Calu3 (cell line): ENCODE results near the gene KCND1. TPM values are rescaled to one million over a fixed set of nuclear protein-coding genes. Genes with fewer than 3 reads are reported as not detected.

Experiments used
- BruUV-seq: library from RNA; stranded (reverse); fragments of 400-500 nt; replicated peaks from 2 replicates; lab custom pipeline; 2021; lab: Mats Ljungman, UMichigan
- CTCF ChIA-PET: fragments of 300-600 bp; sonication (Branson Sonifier 250); formaldehyde crosslinking; loops from one replicate; lab custom pipeline; 2022; ENCODE audit warnings: antibody characterized with exemption; lab: Charles Lee
- DNase-seq: peaks from one replicate; pipeline ENCODE4 v3.0.0; 2022
- H3K27ac Mint-ChIP-seq: one replicate; pipeline ENCODE4 v1.8.0; 2022; ENCODE audit warnings: mixed read lengths; ENCODE audit not compliant: unreplicated experiment
- H3K27me3 Mint-ChIP-seq: one replicate; pipeline ENCODE4 v1.8.0; 2022; ENCODE audit warnings: mixed read lengths; ENCODE audit not compliant: unreplicated experiment
- H3K36me3 Mint-ChIP-seq: one replicate; pipeline ENCODE4 v1.8.0; 2022; ENCODE audit warnings: mild to moderate bottlenecking, moderate library complexity, mixed read lengths; ENCODE audit not compliant: insufficient read depth, unreplicated experiment
- H3K4me1 Mint-ChIP-seq: one replicate; pipeline ENCODE4 v1.8.0; 2022; ENCODE audit warnings: mild to moderate bottlenecking, low read depth, mixed read lengths; ENCODE audit not compliant: unreplicated experiment
- H3K4me3 Mint-ChIP-seq: one replicate; pipeline ENCODE4 v1.8.0; 2022; ENCODE audit warnings: mild to moderate bottlenecking, low read depth, moderate library complexity, mixed read lengths; ENCODE audit not compliant: unreplicated experiment
- H3K9me3 Mint-ChIP-seq: one replicate; pipeline ENCODE4 v1.8.0; 2022; ENCODE audit warnings: low read depth, mixed read lengths; ENCODE audit not compliant: unreplicated experiment
- intact Hi-C: fragments of 100-400 bp; cut with micrococcal nuclease; formaldehyde crosslinking; loops from one replicate; pipeline ENCODE4 v1.10.0; 2022; ENCODE audit not compliant: unreplicated experiment
- total RNA-seq: library from RNA; stranded (reverse); gene quantifications from 2 replicates; pipeline ENCODE4 v1.2.3, GENCODE V29; 2022
- TF ChIP-seq, protein P1 (sequence below): fragments of 200-600 bp; IDR thresholded peaks from one replicate; pipeline ENCODE4 v1.8.0; 2022; ENCODE audit warnings: antibody characterized with exemption; ENCODE audit not compliant: unreplicated experiment

Gene KCND1
- total RNA-seq, 1 experiment from 2014 or later = 8.4 TPM

- H3K4me3 Mint-ChIP-seq = no peak overlapping the region
- BruUV-seq = no TSS peak
- intact Hi-C loops = loop anchor here (10.0 kb wide), 2 partner anchors 50 to 110 kb away; partner anchors contain the start of gene HDAC6
- no peaks in the 10 kb centered on the region for H3K9me3 Mint-ChIP-seq
- no peaks in the 10 kb centered on the region for H3K27me3 Mint-ChIP-seq
- H3K27ac Mint-ChIP-seq = no peak overlapping the region
- DNase-seq = no peak
- TF ChIP-seq, protein P1, sequence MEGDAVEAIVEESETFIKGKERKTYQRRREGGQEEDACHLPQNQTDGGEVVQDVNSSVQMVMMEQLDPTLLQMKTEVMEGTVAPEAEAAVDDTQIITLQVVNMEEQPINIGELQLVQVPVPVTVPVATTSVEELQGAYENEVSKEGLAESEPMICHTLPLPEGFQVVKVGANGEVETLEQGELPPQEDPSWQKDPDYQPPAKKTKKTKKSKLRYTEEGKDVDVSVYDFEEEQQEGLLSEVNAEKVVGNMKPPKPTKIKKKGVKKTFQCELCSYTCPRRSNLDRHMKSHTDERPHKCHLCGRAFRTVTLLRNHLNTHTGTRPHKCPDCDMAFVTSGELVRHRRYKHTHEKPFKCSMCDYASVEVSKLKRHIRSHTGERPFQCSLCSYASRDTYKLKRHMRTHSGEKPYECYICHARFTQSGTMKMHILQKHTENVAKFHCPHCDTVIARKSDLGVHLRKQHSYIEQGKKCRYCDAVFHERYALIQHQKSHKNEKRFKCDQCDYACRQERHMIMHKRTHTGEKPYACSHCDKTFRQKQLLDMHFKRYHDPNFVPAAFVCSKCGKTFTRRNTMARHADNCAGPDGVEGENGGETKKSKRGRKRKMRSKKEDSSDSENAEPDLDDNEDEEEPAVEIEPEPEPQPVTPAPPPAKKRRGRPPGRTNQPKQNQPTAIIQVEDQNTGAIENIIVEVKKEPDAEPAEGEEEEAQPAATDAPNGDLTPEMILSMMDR = no peak
- peaks cover 30% of the 10 kb centered on the region for H3K4me1 Mint-ChIP-seq
- H3K36me3 Mint-ChIP-seq = peaks cover 65% of the 10 kb centered on the region
- CTCF ChIA-PET = no interaction called here
Measured at GRCh38 chrX:48914593-48915493, 56.8 kb downstream of the KCND1 start.

DNA sequence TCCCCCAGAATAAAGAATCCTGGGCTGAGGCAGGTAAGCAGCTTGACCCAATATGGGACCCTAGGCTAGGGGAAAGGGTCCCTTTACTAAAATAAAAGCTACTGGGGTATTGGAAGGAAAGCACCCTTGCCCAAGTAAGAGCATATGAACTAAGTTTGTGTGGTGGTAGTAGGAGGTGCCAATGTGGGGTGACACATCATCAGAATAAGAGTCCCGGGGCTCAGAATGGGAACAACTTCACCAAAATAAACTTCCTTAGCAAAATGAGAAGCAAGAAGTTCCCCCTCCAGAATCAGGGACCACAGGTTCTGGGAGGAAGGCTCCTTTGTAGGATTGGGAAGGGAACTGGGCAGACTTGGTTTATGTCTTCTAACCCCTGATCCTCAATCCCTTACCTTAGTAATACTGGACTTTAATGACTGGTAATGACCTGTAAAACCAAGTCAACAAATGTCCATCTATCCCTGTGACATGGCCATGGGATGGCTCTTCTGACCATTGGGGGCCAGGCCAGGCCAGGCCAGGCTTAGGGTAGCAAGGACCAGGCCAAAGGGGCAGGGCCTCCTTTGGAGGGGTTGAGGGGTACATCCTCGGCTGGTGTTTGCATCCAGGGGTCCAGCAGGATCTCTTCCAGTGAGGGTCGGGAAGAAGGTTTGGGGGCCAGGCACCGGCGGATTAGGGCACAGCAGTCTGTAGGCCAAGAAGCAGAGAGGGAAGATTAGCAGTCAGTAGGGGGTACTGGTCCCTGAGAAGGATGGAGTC, 57.9 kb downstream of the KCND1 start:
- Mint-ChIP-seq H3K4me1 (peaks cover 25% of the 10 kb centered on the region), H3K9me3 (no peaks in the 10 kb centered on the region), H3K27me3 (no peaks in the 10 kb centered on the region), H3K36me3 (peaks cover 60% of the 10 kb centered on the region), H3K4me3 (no peak overlapping the region), H3K27ac (no peak overlapping the region)
- no TSS peak for BruUV-seq
- TF ChIP-seq, protein P1 = no peak
- no peak for DNase-seq
- CTCF ChIA-PET = interaction anchor here (0.7 kb wide), 2 partner anchors 15 to 799 kb away, joined by 3 to 5 read pairs; no protein-coding TSS in a partner anchor
- intact Hi-C loops = loop anchor here (10.0 kb wide), 2 partner anchors 49 to 109 kb away; partner anchors contain the start of gene HDAC6

- TF ChIP-seq, protein P1 = no peak
- no peaks in the 10 kb centered on the region for H3K9me3 Mint-ChIP-seq
- peaks cover 16% of the 10 kb centered on the region for H3K4me1 Mint-ChIP-seq
- CTCF ChIA-PET = interaction anchor here (0.6 to 1.2 kb wide), 5 partner anchors 14 to 255 kb away, joined by 3 to 4 read pairs (median 3); partner anchors contain the start of genes PCSK1N, PQBP1 and TIMM17B
- H3K27ac Mint-ChIP-seq = peak within 1 kb of the TSS; percentile 94
- intact Hi-C loops = loop anchor here (10.0 kb wide), 2 partner anchors 47 to 107 kb away; partner anchors contain the start of gene HDAC6
- no TSS peak for BruUV-seq
- H3K4me3 Mint-ChIP-seq = peak within 1 kb of the TSS; percentile 97
- DNase-seq = peak; percentile 87
- peaks cover 51% of the 10 kb centered on the region for H3K36me3 Mint-ChIP-seq
- H3K27me3 Mint-ChIP-seq = no peaks in the 10 kb centered on the region
Measured at GRCh38 chrX:48911412-48912182, 60.0 kb downstream of the KCND1 start, which contains the start of gene SLC35A2. Gene SLC35A2, minus strand, starts transcription at chrX:48911646. Its CDS starts 10 bp downstream, at chrX:48911636.

Other genes with a start within 250 kb of the KCND1 start
- gene GLOD5, start 210.1 kb downstream of the KCND1 start, total RNA-seq = not detected in 2 replicates
- not detected in 2 replicates for gene GATA1, start 185.3 kb downstream of the KCND1 start, total RNA-seq
- gene HDAC6, start 169.8 kb downstream of the KCND1 start, total RNA-seq = 68.1 and 78.7 TPM in 2 replicates
- gene ERAS, start 145.3 kb downstream of the KCND1 start, total RNA-seq = 0.47 and 0.49 TPM in 2 replicates
- gene PCSK1N, start 136.2 kb downstream of the KCND1 start, total RNA-seq = 53.3 and 70.5 TPM in 2 replicates
- gene TIMM17B, start 74.1 kb downstream of the KCND1 start, total RNA-seq = 86.1 and 96.8 TPM in 2 replicates
- gene PQBP1, start 73.9 kb downstream of the KCND1 start, total RNA-seq = 110 and 113 TPM in 2 replicates
- 68.1 and 81.0 TPM in 2 replicates for gene SLC35A2, start 60.2 kb downstream of the KCND1 start, total RNA-seq
- gene PIM2, start 52.8 kb downstream of the KCND1 start, total RNA-seq = 12.8 and 13.9 TPM in 2 replicates
- 67.8 and 73.0 TPM in 2 replicates for gene OTUD5, start 14.2 kb downstream of the KCND1 start, total RNA-seq
- gene GRIPAP1, start 30.4 kb upstream of the KCND1 start, total RNA-seq = 92.8 and 97.8 TPM in 2 replicates
- gene TFE3, start 71.5 kb upstream of the KCND1 start, total RNA-seq = 32.2 and 35.1 TPM in 2 replicates
- gene CCDC120, start 87.2 kb upstream of the KCND1 start, total RNA-seq = 30.8 and 39.0 TPM in 2 replicates
- gene PRAF2, start 102.2 kb upstream of the KCND1 start, total RNA-seq = 11.5 and 16.1 TPM in 2 replicates
- 42.7 and 59.3 TPM in 2 replicates for gene WDR45, start 108.0 kb upstream of the KCND1 start, total RNA-seq
- gene GPKOW, start 151.9 kb upstream of the KCND1 start, total RNA-seq = 32.3 and 35.7 TPM in 2 replicates
- gene MAGIX, start 190.9 kb upstream of the KCND1 start, total RNA-seq = 13.9 and 16.6 TPM in 2 replicates
- 222 and 273 TPM in 2 replicates for gene PLP2, start 200.1 kb upstream of the KCND1 start, total RNA-seq
- gene PRICKLE3, start 214.5 kb upstream of the KCND1 start, total RNA-seq = 22.3 and 24.3 TPM in 2 replicates
- gene SYP, start 228.3 kb upstream of the KCND1 start, total RNA-seq = 1.9 and 2.7 TPM in 2 replicates